HEK293 (cell line): ENCODE results near the gene SF1.

Experiments
- CTCF ChIP-seq: fragments of 450-650 bp; formaldehyde crosslinking; IDR thresholded peaks from 2 replicates; pipeline ENCODE4 v1.5.1; 2016; ENCODE audit warnings: missing biosample characterization, missing genetic modification characterization
- REST ChIP-seq: fragments of 450-650 bp; formaldehyde crosslinking; IDR thresholded peaks from 2 replicates; pipeline ENCODE4 v1.5.1; 2016; ENCODE audit warnings: missing biosample characterization, missing genetic modification characterization
- YY1 ChIP-seq: fragments of 450-650 bp; formaldehyde crosslinking; IDR thresholded peaks from 2 replicates; pipeline ENCODE4 v1.5.1; 2018; ENCODE audit warnings: missing biosample characterization, missing genetic modification characterization
- YY2 ChIP-seq: fragments of 450-650 bp; formaldehyde crosslinking; IDR thresholded peaks from 2 replicates; pipeline ENCODE4 v1.5.1; 2016; ENCODE audit warnings: missing biosample characterization, missing genetic modification characterization
- ZBTB11 ChIP-seq: fragments of 450-650 bp; formaldehyde crosslinking; conservative IDR thresholded peaks from 2 replicates; pipeline ENCODE4 v1.5.1; 2016; ENCODE audit warnings: low read depth, missing biosample characterization, missing genetic modification characterization
- ZNF175 ChIP-seq: fragments of 450-650 bp; formaldehyde crosslinking; IDR thresholded peaks from 2 replicates; pipeline ENCODE4 v1.5.1; 2016; ENCODE audit warnings: missing biosample characterization, missing genetic modification characterization
- ZNF362 ChIP-seq: fragments of 450-650 bp; formaldehyde crosslinking; IDR thresholded peaks from 2 replicates; pipeline ENCODE4 v1.5.1; 2016; ENCODE audit warnings: missing biosample characterization, missing genetic modification characterization
- ZNF747 ChIP-seq: fragments of 450-650 bp; formaldehyde crosslinking; IDR thresholded peaks from 2 replicates; pipeline ENCODE4 v1.5.1; 2016; ENCODE audit warnings: missing biosample characterization, missing genetic modification characterization

GRCh38 chr11:64762277-64762673 is 16.1 kb downstream of the SF1 start:
- TF ChIP-seq CTCF (tag by site-specific recombination) (no peak), ZNF747 (tag by site-specific recombination) (no peak), ZNF175 (tag by site-specific recombination) (no peak), YY1 (tag by site-specific recombination) (no peak), ZBTB11 (no peak), REST (tag by site-specific recombination) (no peak), ZNF362 (tag by site-specific recombination) (no peak), YY2 (tag by site-specific recombination) (no peak)
